Thoracic aorta (tissue), 2 donors: Measurements from ENCODE around the gene PDGFRA. TPM values are rescaled to one million over a fixed set of nuclear protein-coding genes. Genes with fewer than 3 reads are reported as not detected.
A peak's percentile ranks its signal among the peaks of the same experiment; 100 is the strongest.

Source experiments
- ATAC-seq: fragments of 150-250 bp; one replicate; pipeline ENCODE4 v1.8.0; 2017; ENCODE audit warnings: low read depth; ENCODE audit not compliant: insufficient number of reproducible peaks, low FRiP score
- DNase-seq: peaks from one replicate; pipeline ENCODE4 v3.0.0-alpha.2; 2020; ENCODE audit warnings: low spot score
- H3K27ac ChIP-seq, 2 donors: fragments of 200-600 bp; sonication (generic); 1 replicate in 1 of 2; 2 replicates in 1 of 2; pipeline ENCODE4 v1.5.1; 2016; ENCODE audit warnings: mild to moderate bottlenecking in 2 of 2, moderate library complexity in 2 of 2
- H3K27me3 ChIP-seq: fragments of 200-600 bp; sonication (generic); replicated peaks from 2 replicates; pipeline ENCODE4 v1.6.0; 2016; ENCODE audit warnings: mild to moderate bottlenecking; ENCODE audit not compliant: insufficient read depth
- H3K36me3 ChIP-seq: fragments of 200-600 bp; sonication (generic); one replicate; pipeline ENCODE4 v1.5.1; 2016
- H3K4me1 ChIP-seq, 2 donors: fragments of 200-600 bp; sonication (generic); 1 replicate in 1 of 2; 2 replicates in 1 of 2; pipeline versions ENCODE4 v1.5.1 to v1.6.0; 2016; ENCODE audit warnings: low read depth in 2 of 2, mild to moderate bottlenecking in 1 of 2; ENCODE audit not compliant: control insufficient read depth in 1 of 2
- H3K4me3 ChIP-seq: fragments of 200-600 bp; sonication (generic); 2 replicates; pipeline ENCODE4 v1.5.1; 2016; ENCODE audit warnings: mild to moderate bottlenecking
- H3K9me3 ChIP-seq: fragments of 200-600 bp; sonication (generic); 2 replicates; pipeline ENCODE4 v1.5.1; 2016
- total RNA-seq, 2 donors: library from RNA; depleted of rRNA; stranded (reverse); fragments of >200 nt; gene quantifications; one replicate each; pipeline versions ENCODE4 v1.1.0 to v1.2.3, GENCODE V29; 2016
- TF ChIP-seq, protein P1 (sequence below): fragments of 200-600 bp; sonication (generic); IDR thresholded peaks from one replicate; pipeline ENCODE4 v1.5.1; 2019; ENCODE audit warnings: antibody characterized with exemption

Gene PDGFRA
- total RNA-seq, 2 donors from 2014 or later, result 133 to 268 TPM

DNA sequence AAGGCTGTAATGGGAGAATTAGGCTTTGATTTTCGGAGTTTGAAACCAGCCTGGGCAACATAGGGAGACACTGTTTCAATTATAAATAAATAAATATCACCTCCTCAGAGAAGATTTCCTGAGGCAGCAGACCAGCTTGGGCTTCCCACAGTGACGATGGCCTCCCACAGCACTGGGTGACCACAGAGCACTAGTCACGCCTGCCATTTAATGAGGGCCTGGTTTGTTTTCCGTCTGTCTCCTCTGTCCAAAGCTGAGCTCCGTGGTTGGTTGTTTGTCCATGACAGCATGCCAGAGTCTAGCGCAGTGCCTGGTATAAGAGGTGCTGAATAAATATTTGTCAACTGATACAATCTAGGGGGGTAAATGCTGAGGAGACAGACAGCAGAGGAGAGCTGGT lies 10.4 kb upstream of the PDGFRA start:
- H3K27ac ChIP-seq, result no peak overlapping the region
- no peak for ATAC-seq
- H3K36me3 ChIP-seq, result no peaks in the 10 kb centered on the region
- DNase-seq, result no peak
- TF ChIP-seq, protein P1, sequence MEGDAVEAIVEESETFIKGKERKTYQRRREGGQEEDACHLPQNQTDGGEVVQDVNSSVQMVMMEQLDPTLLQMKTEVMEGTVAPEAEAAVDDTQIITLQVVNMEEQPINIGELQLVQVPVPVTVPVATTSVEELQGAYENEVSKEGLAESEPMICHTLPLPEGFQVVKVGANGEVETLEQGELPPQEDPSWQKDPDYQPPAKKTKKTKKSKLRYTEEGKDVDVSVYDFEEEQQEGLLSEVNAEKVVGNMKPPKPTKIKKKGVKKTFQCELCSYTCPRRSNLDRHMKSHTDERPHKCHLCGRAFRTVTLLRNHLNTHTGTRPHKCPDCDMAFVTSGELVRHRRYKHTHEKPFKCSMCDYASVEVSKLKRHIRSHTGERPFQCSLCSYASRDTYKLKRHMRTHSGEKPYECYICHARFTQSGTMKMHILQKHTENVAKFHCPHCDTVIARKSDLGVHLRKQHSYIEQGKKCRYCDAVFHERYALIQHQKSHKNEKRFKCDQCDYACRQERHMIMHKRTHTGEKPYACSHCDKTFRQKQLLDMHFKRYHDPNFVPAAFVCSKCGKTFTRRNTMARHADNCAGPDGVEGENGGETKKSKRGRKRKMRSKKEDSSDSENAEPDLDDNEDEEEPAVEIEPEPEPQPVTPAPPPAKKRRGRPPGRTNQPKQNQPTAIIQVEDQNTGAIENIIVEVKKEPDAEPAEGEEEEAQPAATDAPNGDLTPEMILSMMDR, result no peak
- peaks cover 0 to 5% of the 10 kb centered on the region in 2 donors for H3K4me1 ChIP-seq
- no peaks in the 10 kb centered on the region for H3K27me3 ChIP-seq
- H3K9me3 ChIP-seq, result no peaks in the 10 kb centered on the region
- H3K4me3 ChIP-seq, result no peak overlapping the region

DNA sequence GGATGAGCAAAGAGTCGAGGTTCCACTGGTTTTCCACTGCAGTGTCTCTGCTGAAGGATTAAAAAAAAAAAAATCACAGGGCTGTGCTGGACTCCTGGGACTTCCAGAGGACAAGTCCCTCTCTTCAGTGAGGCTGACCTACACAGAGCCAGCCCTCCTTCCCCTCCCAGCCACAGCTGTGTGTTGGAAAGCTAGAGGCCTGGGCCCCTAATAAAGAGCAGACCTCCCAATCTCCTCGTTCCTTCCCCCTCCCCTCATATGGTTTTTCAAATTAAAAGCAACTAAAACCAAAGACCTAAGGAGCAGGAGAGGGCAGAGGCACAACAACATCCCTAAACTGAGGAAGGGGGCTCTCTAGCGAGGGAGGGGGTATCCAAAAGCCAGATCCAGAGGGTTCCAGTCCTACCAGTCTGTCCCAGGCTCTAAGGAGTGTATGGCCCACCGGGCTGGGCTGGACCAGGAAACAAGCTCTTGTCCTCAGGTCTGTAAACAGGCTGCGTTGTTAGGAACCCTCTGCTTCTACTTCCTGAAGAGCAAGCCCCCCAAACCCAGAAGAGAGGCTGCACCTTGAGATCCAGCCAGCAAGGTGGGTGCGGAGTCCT lies 4.0 kb upstream of the PDGFRA start:
- DNase-seq (no peak), ATAC-seq (no peak)
- Histone ChIP-seq H3K9me3 (no peaks in the 10 kb centered on the region), H3K27ac (peak overlapping the region in 1 of 2 donors; percentile 18), H3K36me3 (no peaks in the 10 kb centered on the region), H3K4me1 (peaks cover 2 to 35% of the 10 kb centered on the region in 2 donors), H3K4me3 (no peak overlapping the region), H3K27me3 (no peaks in the 10 kb centered on the region)
- TF ChIP-seq, protein P1, result no peak

DNA sequence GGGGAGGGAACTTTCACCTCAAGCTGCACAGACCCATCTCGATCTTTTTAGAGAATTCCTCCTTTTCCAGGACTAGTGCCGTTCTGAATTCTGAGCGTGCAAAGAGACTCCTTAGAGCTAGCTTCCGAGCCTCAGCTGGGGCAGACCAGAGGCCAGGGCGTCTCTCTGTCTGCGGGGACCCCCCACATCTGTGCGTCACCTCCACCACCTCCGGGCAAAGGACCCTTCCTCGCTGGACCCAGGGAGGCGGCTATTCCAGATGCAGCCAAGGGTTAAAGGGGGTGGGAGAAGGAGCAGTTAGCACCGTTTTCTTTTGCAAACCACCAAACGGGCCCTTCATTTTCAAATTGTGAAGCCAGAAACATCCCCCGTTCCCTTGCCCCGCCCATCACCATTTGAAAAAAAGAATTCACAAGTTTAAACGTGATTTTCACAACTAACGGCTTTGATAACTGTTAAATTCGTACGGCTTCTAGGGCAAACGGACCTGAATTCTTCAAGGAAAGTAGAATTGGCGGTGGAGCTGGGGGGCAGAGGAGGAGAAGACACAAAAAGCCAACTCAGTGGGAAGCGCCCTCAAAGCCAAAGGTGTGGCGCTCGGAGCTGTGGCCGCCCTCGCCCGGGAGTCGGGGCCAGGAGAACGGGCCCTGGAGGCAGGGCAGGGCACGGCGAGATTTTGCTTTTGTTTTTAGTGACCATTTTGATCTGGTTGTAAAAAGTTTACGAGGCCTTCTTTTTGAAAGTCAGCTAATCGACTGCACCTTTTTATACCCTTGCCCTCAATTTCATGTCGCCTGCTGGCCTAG lies 3.3 kb upstream of the PDGFRA start:
- Histone ChIP-seq H3K4me1 (peaks cover 2 to 42% of the 10 kb centered on the region in 2 donors), H3K4me3 (peak overlapping the region; percentile 91), H3K27ac (peak overlapping the region; percentile 18 to 97), H3K9me3 (no peaks in the 10 kb centered on the region), H3K36me3 (no peaks in the 10 kb centered on the region), H3K27me3 (no peaks in the 10 kb centered on the region)
- TF ChIP-seq, protein P1, result no peak
- no peak for DNase-seq
- no peak for ATAC-seq

DNA sequence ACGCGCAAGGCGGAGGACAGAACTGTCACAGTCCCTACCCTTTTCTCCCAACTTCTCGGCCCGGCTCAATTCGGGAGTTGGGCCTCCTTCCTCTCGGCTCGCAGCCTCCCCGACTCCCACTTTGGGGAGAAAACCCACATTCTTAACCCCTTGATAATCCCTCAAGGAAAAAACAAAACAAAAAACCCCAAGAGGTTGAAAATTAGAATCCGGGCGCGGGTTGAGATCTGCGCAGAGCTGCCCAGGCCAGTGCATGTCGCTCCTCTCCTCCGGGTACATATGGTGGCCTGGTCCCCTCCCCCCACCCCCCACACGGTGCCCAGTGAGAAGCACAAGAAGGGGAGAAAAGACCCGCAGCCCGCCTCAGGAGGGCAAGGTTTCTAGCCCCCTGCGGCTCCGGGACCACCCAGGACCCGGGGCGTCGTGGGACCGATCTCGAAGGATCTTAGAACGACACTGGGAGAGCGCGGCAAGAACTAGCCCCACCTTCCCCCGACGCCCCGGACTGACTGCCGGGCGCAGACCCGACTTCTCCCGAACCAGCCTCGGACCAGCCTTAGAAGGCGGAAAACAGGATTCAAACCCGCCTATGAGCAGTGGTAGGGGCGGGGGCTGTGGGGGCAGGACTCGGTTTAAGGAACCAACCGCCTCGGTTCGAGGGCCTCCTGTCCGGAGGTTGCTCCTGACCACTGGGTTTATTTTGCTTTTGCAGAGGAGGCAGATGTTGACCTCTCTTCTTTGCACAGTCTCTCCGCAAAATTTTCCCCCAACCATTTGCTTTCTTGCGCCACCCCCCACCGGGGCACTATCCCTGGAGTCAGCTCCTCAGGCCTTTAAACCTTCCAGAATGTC lies 2.5 kb upstream of the PDGFRA start:
- no peaks in the 10 kb centered on the region for H3K36me3 ChIP-seq
- DNase-seq (no peak), ATAC-seq (no peak)
- H3K27ac ChIP-seq, result peak overlapping the region; percentile 92 to 97
- H3K9me3 ChIP-seq, result no peaks in the 10 kb centered on the region
- TF ChIP-seq, protein P1, result no peak
- H3K4me3 ChIP-seq, result peak overlapping the region; percentile 91
- H3K27me3 ChIP-seq, result no peaks in the 10 kb centered on the region
- H3K4me1 ChIP-seq, result peaks cover 2 to 50% of the 10 kb centered on the region in 2 donors
